ENCODE data around the gene USP37.

Gene USP37

GRCh38 chr2:218434456-218434855 lies 133.7 kb downstream of the USP37 start:
- DNase-seq = no peak
- peaks cover 24% of the 10 kb centered on the region for H3K27me3 Mint-ChIP-seq (ENCODE audit: low read depth, poor library complexity)
- H3K4me3 Mint-ChIP-seq = no peak overlapping the region
- TF ChIP-seq CTCF (IDR thresholded peaks at IDR 0.05) = no peak
- no peak overlapping the region for H3K27ac Mint-ChIP-seq
- peaks cover 5% of the 10 kb centered on the region for H3K4me1 Mint-ChIP-seq
- H3K36me3 Mint-ChIP-seq (ENCODE audit: low read depth) = no peaks in the 10 kb centered on the region
- no peaks in the 10 kb centered on the region for H3K9me3 Mint-ChIP-seq

GRCh38 chr2:218432676-218433365 lies 135.3 kb downstream of the USP37 start:
- Mint-ChIP-seq H3K27me3 (ENCODE audit: low read depth, poor library complexity) (peaks cover 31% of the 10 kb centered on the region), H3K4me3 (no peak overlapping the region), H3K4me1 (peaks cover 5% of the 10 kb centered on the region), H3K27ac (no peak overlapping the region), H3K36me3 (ENCODE audit: low read depth) (no peaks in the 10 kb centered on the region), H3K9me3 (no peaks in the 10 kb centered on the region)
- no peak for TF ChIP-seq CTCF (IDR thresholded peaks at IDR 0.05)
- no peak for DNase-seq

GRCh38 chr2:218431878-218432277 lies 136.3 kb downstream of the USP37 start:
- no peak for DNase-seq
- peaks cover 32% of the 10 kb centered on the region for H3K27me3 Mint-ChIP-seq (ENCODE audit: low read depth, poor library complexity)
- no peaks in the 10 kb centered on the region for H3K9me3 Mint-ChIP-seq
- no peaks in the 10 kb centered on the region for H3K36me3 Mint-ChIP-seq (ENCODE audit: low read depth)
- H3K4me1 Mint-ChIP-seq = peaks cover 5% of the 10 kb centered on the region
- no peak overlapping the region for H3K27ac Mint-ChIP-seq
- no peak overlapping the region for H3K4me3 Mint-ChIP-seq
- TF ChIP-seq CTCF (IDR thresholded peaks at IDR 0.05) = no peak

GRCh38 chr2:218430721-218431120 lies 137.4 kb downstream of the USP37 start:
- no peak for TF ChIP-seq CTCF (IDR thresholded peaks at IDR 0.05)
- H3K27me3 Mint-ChIP-seq (ENCODE audit: low read depth, poor library complexity) = peaks cover 38% of the 10 kb centered on the region
- no peak for DNase-seq
- peaks cover 5% of the 10 kb centered on the region for H3K4me1 Mint-ChIP-seq
- no peaks in the 10 kb centered on the region for H3K9me3 Mint-ChIP-seq
- H3K36me3 Mint-ChIP-seq (ENCODE audit: low read depth) = no peaks in the 10 kb centered on the region
- no peak overlapping the region for H3K27ac Mint-ChIP-seq
- no peak overlapping the region for H3K4me3 Mint-ChIP-seq

- Mint-ChIP-seq H3K36me3 (ENCODE audit: low read depth) (no peaks in the 10 kb centered on the region), H3K9me3 (no peaks in the 10 kb centered on the region), H3K4me3 (no peak overlapping the region), H3K27me3 (ENCODE audit: low read depth, poor library complexity) (peaks cover 42% of the 10 kb centered on the region), H3K27ac (no peak overlapping the region), H3K4me1 (peaks cover 5% of the 10 kb centered on the region)
- no peak for TF ChIP-seq CTCF (IDR thresholded peaks at IDR 0.05)
- DNase-seq = no peak
Observed at GRCh38 chr2:218429911-218430692, 138.0 kb downstream of the USP37 start.
